Psoas muscle (tissue), 8 donors: ENCODE results near the gene NRK. TPM values are rescaled to one million over a fixed set of nuclear protein-coding genes. Genes with fewer than 3 reads are reported as not detected.
A peak's percentile ranks its signal among the peaks of the same experiment; 100 is the strongest.
"Not testable (repeated sequence)": the region's sequence is repeated elsewhere in the genome, so short reads cannot be mapped to it uniquely, and the experiment has no call there.

Experiments
- ATAC-seq, 4 donors: fragments of 200-7000 bp; cut with Tn5 transposase; one replicate each; pipeline ENCODE4 v1.9.1; 2020; ENCODE audit warnings: moderate library complexity in 3 of 4, mild to moderate bottlenecking in 2 of 4
- DNase-seq, 2 donors: peaks; one replicate each; pipeline ENCODE4 v3.0.0-alpha.2; 2020
- H3K27ac ChIP-seq: fragments of 200-600 bp; one replicate; pipeline ENCODE4 v1.8.0; 2022
- H3K27me3 ChIP-seq, 3 donors: fragments of 200-600 bp in 1 of 3; one replicate each; pipeline versions ENCODE4 v1.6.1 to v1.8.0; 2013 to 2022; ENCODE audit warnings: low read length in 2 of 3, mild to moderate bottlenecking in 2 of 3, moderate library complexity in 1 of 3; ENCODE audit not compliant: insufficient read depth in 3 of 3
- H3K36me3 ChIP-seq, 2 donors: fragments of 200-600 bp in 1 of 2; one replicate each; pipeline versions ENCODE4 v1.6.1 to v1.8.0; 2013 to 2022; ENCODE audit warnings: low read depth in 1 of 2, mild to moderate bottlenecking in 1 of 2, moderate library complexity in 1 of 2; ENCODE audit not compliant: insufficient read depth in 1 of 2
- H3K4me1 ChIP-seq: fragments of 200-600 bp; one replicate; pipeline ENCODE4 v1.8.0; 2022
- H3K4me3 ChIP-seq: fragments of 200-600 bp; one replicate; pipeline ENCODE4 v1.8.0; 2022; ENCODE audit warnings: mild to moderate bottlenecking
- H3K9me3 ChIP-seq: fragments of 200-600 bp; one replicate; pipeline ENCODE4 v1.8.0; 2022
- CTCF ChIP-seq: fragments of 200-600 bp; IDR thresholded peaks from one replicate; pipeline ENCODE4 v1.8.0; 2022; ENCODE audit warnings: antibody characterized with exemption
- WGBS, 3 donors: extraction: QIAGEN DNeasy Blood & Tissue Kit; methylation state at CpG; one replicate each; pipeline versions ENCODE4 v1.1.6 to v1.1.7; 2013; 5-methylcytosine and 5-hydroxymethylcytosine counted together
- intact Hi-C, 2 donors: fragments of 100-400 bp; cut with DNase I; formaldehyde crosslinking; loops; one replicate each; pipeline versions ENCODE4 v1.11.0 to v1.14.2; 2022
- long read RNA-seq, 2 donors: library from polyadenylated mRNA; unstranded; transcript quantifications; one replicate each; pipeline ENCODE4 v2.0.0, GENCODE V29; 2021
- polyA plus RNA-seq, 3 donors: library from polyadenylated mRNA; stranded (reverse); fragments of 200-250 nt; gene quantifications; one replicate each; pipeline ENCODE4 v1.2.3, GENCODE V29; 2013
- total RNA-seq, 4 donors: library from RNA; stranded (reverse); fragmentation: NEBNext Ultra II Directional in 2 of 4; extraction: Animal tissue kit (Norgen Biotek cat#: 25700) in 2 of 4; gene quantifications; one replicate each; pipeline versions ENCODE4 v1.2.1 to v1.2.4, GENCODE V29; 2021 to 2023
- donor health status: healthy with polysubstance abuse.
- donor health status: DM: no; HTN: no; CAD: no; lungs with moderate emphysema.
- donor health status: Bipolar disorder and iron deficiency.
- donor health status: healthy.
- donor health status: DM: yes; HTN: yes; CAD: no.
- donor health status: DM: no; HTN: no; CAD: no.
- donor health status: DM: no; HTN: no; CAD: no.
- donor health status: DM: yes; HTN: yes; CAD: no.

NRK gene, protein sequence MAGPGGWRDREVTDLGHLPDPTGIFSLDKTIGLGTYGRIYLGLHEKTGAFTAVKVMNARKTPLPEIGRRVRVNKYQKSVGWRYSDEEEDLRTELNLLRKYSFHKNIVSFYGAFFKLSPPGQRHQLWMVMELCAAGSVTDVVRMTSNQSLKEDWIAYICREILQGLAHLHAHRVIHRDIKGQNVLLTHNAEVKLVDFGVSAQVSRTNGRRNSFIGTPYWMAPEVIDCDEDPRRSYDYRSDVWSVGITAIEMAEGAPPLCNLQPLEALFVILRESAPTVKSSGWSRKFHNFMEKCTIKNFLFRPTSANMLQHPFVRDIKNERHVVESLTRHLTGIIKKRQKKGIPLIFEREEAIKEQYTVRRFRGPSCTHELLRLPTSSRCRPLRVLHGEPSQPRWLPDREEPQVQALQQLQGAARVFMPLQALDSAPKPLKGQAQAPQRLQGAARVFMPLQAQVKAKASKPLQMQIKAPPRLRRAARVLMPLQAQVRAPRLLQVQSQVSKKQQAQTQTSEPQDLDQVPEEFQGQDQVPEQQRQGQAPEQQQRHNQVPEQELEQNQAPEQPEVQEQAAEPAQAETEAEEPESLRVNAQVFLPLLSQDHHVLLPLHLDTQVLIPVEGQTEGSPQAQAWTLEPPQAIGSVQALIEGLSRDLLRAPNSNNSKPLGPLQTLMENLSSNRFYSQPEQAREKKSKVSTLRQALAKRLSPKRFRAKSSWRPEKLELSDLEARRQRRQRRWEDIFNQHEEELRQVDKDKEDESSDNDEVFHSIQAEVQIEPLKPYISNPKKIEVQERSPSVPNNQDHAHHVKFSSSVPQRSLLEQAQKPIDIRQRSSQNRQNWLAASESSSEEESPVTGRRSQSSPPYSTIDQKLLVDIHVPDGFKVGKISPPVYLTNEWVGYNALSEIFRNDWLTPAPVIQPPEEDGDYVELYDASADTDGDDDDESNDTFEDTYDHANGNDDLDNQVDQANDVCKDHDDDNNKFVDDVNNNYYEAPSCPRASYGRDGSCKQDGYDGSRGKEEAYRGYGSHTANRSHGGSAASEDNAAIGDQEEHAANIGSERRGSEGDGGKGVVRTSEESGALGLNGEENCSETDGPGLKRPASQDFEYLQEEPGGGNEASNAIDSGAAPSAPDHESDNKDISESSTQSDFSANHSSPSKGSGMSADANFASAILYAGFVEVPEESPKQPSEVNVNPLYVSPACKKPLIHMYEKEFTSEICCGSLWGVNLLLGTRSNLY (N-terminal part only)
- total RNA-seq (1 to 10 TPM in 1 of 4 donors, under 1 TPM in 3; 0.08 to 1.8 (median 0.19) TPM), polyA plus RNA-seq (under 1 TPM in 2 of 3 donors, not detected in 1; 0.03 to 0.05 TPM)
- long read RNA-seq, donor 1 = 0 reads
- long read RNA-seq, donor 2 = 0 reads

GRCh38 chrX:105822138-105823091 is at the start of gene NRK:
Gene NRK, plus strand, starts transcription at chrX:105822539. Its CDS starts 307 bp downstream, at chrX:105822846.
- peak in 3 of 4 donors; percentile 28 to 58 (median 30) for ATAC-seq
- intact Hi-C loops = no loop called here
- peak; percentile 20 to 51 for DNase-seq
- WGBS, 3 donors = 2 to 27% (median 2%) methylated on average over 44 to 75 of the region's 76 CpGs
- TF ChIP-seq CTCF = no peak
- Histone ChIP-seq H3K36me3 (no peaks in the 10 kb centered on the region), H3K27ac (no peak within 1 kb of the TSS), H3K4me3 (peak within 1 kb of the TSS; percentile 58), H3K9me3 (no peaks in the 10 kb centered on the region), H3K4me1 (no peaks in the 10 kb centered on the region), H3K27me3 (peaks cover 0 to 58% (median 2%) of the 10 kb centered on the region in 3 donors)

DNA sequence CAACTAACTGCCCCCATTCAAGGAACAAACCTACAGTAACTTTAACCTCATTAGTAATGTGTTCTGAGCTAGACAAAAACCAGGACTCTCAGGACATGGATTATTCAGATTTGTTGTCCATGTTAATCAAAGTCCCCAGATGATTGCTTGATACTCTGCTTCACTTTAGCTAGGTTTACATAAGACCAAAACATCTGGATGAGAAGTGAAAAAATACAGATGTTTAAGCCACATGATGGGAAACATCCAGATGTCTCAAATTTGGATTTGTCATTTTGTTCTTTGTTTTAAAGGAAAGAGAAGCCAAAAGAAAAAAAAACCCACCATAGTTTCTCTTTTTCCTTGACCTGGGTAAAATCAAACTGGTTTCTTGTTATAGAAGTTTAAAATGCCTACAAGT is 48.5 kb upstream of the NRK start:
- Histone ChIP-seq H3K9me3 (no peaks in the 10 kb centered on the region), H3K4me1 (no peaks in the 10 kb centered on the region), H3K27me3 (peaks cover 0 to 32% (median 0%) of the 10 kb centered on the region in 3 donors), H3K4me3 (no peak overlapping the region), H3K27ac (no peak overlapping the region), H3K36me3 (no peaks in the 10 kb centered on the region)
- ATAC-seq = no peak
- intact Hi-C loops = no loop called here
- TF ChIP-seq CTCF = no peak
- no peak for DNase-seq

DNA sequence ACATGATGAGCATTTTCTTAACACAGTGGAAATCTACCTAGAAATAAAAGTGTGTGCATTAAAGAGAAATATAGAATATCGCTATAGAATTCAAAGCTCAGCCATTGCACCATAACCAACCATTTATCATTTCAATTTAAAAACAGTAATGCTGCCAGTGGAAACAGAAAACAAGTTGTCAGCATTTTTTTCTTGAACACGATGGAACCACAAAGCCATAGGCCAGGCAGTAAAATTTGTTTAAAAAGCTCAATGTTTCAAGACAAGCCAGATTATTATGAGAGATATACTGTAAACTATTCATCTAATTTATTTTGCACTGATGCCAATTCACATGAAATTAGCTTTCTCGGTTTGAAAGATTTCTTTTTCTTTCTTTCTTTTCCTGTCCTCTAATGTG is 46.7 kb upstream of the NRK start:
- Histone ChIP-seq H3K36me3 (no peaks in the 10 kb centered on the region), H3K27me3 (peaks cover 0 to 22% (median 0%) of the 10 kb centered on the region in 3 donors), H3K4me1 (no peaks in the 10 kb centered on the region), H3K27ac (no peak overlapping the region), H3K9me3 (no peaks in the 10 kb centered on the region), H3K4me3 (no peak overlapping the region)
- 61 to 68% (median 61%) methylated on average over 3 of the region's 3 CpGs for WGBS, 3 donors
- DNase-seq (no peak), ATAC-seq (no peak)
- intact Hi-C loops = no loop called here
- TF ChIP-seq CTCF = no peak

DNA sequence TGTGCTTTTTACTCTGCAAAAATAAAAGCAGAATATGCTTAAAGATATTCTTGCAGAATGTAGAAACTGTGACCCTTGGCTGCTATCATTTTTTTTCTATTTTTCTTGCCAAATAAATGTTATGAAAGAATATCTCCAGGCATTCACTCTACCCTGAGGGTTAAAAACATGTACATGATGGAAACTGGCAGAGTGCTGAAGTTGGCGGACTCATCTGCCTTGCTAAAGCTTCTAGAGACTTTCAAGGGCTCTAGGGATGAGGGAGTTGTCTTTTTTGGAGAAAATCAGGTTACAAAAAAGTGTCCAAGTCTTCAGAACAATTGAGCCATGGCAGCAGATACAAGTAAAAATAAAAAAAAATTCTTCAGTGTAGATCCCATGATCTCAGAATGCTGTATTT is 40.5 kb upstream of the NRK start:
- ATAC-seq = no peak
- Histone ChIP-seq H3K9me3 (no peaks in the 10 kb centered on the region), H3K36me3 (no peaks in the 10 kb centered on the region), H3K27ac (no peak overlapping the region), H3K4me1 (no peaks in the 10 kb centered on the region), H3K27me3 (peaks cover 0 to 12% (median 0%) of the 10 kb centered on the region in 3 donors), H3K4me3 (no peak overlapping the region)
- TF ChIP-seq CTCF = no peak
- 53 to 88% (median 64%) methylated on average over 1 of the region's 1 CpG for WGBS, 3 donors
- DNase-seq = no peak
- intact Hi-C loops = no loop called here

GRCh38 chrX:105796877-105797276 is 25.5 kb upstream of the NRK start:
- H3K36me3 ChIP-seq, H3K4me1 ChIP-seq, H3K4me3 ChIP-seq, intact Hi-C loops, DNase-seq, ATAC-seq, H3K9me3 ChIP-seq, H3K27ac ChIP-seq: not testable (repeated sequence)
- 77 to 98% (median 92%) methylated on average over 16 to 26 of the region's 26 CpGs for WGBS, 3 donors
- peaks cover 0 to 19% (median 0%) of the 10 kb centered on the region in 3 donors for H3K27me3 ChIP-seq
